GM21576 (cell line): ENCODE results near the gene B4GALT1.
A peak's percentile ranks its signal among the peaks of the same experiment; 100 is the strongest.
"Not testable (repeated sequence)": the region's sequence is repeated elsewhere in the genome, so short reads cannot be mapped to it uniquely, and the experiment has no call there.

ENCODE experiments used
- ATAC-seq: cut with Tn5 transposase; IDR thresholded peaks from one replicate; pipeline ENCODE4 v1.9.1; 2021; ENCODE audit warnings: mild to moderate bottlenecking, moderate library complexity; ENCODE audit not compliant: unreplicated experiment

Gene B4GALT1

DNA sequence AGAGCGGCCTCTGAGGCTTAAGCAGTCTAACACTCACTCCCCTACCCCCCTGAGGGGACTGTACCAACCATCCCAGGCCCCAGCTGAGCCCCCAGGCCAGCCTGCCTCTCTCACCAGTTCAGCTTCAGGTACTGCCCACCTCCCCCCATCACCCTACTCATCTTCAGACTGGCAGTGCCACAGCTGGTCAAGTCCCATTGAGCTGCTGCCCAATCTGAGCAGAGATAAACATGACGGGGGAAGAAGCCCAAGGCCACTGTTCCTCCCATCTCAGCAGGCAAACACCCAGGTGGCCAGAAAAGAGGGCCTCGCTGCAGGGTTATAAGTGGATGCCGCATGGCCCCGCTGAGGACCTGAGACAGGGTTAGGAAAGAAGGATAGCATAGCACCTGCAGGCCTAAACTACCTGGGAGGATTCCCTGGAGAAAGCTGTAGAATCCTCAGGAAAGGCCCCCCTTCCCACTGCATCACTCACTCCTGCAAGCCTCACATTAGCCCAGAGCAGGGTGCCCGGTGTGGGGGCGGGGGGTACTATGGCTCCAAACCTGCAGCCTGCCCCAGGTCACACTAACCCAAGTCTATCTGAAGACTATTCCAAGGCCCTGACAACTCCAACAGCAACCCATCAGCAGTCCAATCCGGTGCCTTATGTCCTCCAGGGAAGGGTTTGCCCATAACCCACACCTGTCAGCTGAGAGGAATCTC is 3.6 kb downstream of the B4GALT1 start:
- no peak for ATAC-seq

- no peak for ATAC-seq
These were observed 4.3 kb downstream of the B4GALT1 start for GRCh38 chr9:33162721-33163311.

GRCh38 chr9:33161589-33162132 is 5.5 kb downstream of the B4GALT1 start:
- no peak for ATAC-seq

DNA sequence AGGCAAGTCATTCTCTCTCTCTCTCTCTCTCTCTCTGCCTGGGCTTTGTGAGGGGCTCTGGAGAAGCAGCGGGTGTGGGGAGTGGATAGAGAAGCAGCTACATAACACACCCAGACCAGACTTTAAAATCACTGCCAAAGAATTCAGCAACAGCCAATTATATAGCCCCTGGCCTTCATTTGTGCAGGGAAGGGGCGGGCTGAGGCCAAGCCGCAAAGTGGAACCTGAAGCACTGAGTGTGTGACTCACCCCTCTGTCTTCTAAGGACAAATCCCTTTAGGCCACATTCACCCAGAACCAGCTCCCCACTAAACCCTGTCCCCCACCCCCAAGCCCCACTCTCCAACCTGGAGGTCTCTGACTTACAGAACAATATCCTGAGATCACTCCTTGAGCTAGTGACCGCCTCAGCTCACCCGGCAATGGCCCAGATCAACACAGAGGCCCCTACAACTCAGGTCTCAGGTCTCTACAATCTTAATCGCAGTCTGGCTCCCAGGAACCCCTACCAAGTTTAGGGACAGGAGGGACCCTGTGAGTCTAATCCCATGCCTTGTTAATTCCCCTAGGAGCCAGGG is 6.0 kb downstream of the B4GALT1 start:
- peak; percentile 26 for ATAC-seq

GRCh38 chr9:33160446-33160845 is 6.7 kb downstream of the B4GALT1 start:
- not testable (repeated sequence) for ATAC-seq

DNA sequence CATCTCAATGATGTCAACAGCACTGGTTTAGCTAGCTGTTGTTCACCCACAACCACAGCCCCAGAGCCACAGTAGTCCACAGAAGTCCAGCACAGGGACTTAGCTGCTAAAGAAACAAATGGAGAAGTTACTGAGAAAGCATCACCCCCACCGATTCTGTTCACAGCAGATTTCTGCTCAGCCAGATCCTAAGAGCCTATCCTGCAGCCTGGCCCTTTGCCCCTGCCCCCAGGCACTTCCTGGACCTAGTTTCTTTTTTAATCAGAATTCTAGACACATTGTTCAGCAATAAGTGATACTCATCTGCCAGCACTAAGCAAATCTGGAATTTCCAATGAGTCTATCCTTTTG is 7.4 kb downstream of the B4GALT1 start:
- ATAC-seq = no peak

GRCh38 chr9:33158843-33159776 is 8.0 kb downstream of the B4GALT1 start:
- ATAC-seq = no peak

DNA sequence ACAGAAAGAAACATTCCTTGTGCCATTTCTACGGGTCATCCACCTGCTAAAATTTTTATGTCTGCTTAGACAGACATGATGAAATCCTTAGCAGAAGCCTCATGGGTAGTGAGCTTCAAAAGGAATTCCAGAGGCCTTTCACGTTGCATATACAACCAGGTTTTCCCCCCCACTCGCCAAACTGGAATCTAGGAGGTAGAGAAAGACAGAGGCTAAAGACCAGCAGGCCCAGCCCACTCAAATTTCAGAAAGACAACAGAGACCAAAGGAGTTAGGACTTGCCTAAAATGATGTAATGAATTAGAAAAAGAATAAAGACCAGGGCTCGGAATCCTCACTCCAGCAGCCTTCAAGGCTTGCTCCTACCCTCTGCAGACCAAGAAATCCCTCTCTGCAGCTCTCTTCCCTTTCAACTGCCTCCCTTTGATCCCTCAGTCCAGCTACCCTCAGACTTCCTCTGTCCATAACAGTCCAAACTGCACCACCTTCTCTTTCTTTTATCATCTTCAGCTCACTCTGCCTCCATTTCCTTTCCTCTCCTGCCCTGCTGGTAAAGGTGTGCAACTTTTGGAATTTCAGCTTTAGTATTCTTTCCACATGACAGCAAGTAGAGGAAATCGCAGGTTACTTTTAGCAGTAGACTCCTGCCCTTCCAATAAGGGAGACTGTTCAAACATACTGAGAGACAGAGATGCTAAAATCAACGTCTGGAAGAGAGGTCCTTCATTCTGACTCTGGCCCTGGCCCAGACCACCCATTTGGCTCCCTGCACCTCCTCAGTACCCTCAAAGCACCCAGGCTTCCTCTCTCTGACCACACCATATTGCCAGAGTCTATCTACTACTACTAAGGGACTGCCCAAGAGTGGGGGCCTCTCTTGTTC is 8.9 kb downstream of the B4GALT1 start:
- no peak for ATAC-seq

GRCh38 chr9:33155393-33155792 is 11.7 kb downstream of the B4GALT1 start:
- ATAC-seq = no peak

- no peak for ATAC-seq
These were observed 12.8 kb downstream of the B4GALT1 start for GRCh38 chr9:33154371-33154770.

GRCh38 chr9:33153666-33154065 is 13.5 kb downstream of the B4GALT1 start:
- ATAC-seq = peak; percentile 51

- ATAC-seq = no peak
These were observed 14.1 kb downstream of the B4GALT1 start for GRCh38 chr9:33153001-33153400.

DNA sequence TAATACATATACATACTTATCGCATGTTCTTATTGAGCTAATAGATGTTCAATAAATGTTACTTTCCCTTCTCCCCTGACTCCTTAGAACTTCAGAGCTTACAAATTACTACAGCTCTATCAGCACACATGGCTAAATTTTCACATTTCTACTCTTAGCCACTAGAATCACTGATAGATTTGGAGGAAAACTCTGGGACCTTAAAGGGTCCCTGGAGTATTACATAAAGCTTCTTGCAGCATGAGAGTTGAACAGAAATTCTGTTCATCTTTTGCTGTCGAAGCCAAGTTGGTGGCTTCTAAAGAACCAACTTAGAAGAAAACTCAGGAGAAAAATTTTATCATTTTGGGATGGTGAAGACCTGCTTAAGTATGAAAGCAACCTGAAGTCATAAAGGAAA is 15.5 kb downstream of the B4GALT1 start:
- ATAC-seq = no peak

GRCh38 chr9:33151007-33151557 is 16.1 kb downstream of the B4GALT1 start:
- no peak for ATAC-seq

DNA sequence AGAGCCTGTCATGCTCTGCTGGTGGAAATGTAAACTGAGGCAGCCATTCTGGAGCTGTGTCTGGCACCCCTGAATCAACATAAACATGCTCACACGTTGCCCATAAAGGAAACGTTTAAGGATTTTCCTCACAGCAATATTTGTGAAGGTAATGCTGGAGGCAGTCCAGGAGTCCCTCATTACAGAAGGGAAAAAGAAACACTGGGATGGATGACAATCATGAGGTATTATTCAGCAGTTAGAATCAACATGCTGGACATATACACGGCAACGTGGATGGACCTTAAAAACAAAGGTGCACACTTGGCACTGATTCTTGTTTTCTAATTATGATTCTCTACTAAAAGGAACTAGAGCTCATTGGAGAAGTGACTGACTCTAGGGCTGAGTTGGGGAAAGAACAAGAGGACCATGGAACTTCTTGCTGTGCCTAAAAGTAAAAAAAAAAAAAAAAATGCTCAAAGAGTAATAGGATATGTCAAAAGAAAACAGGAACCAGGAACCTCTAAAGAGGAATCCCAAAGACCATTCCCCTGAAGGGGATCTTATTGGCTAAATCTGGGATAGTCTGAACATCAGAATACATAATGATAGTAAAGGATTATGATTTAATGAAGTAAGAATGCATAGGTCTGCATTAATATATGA is 18.6 kb downstream of the B4GALT1 start:
- no peak for ATAC-seq

DNA sequence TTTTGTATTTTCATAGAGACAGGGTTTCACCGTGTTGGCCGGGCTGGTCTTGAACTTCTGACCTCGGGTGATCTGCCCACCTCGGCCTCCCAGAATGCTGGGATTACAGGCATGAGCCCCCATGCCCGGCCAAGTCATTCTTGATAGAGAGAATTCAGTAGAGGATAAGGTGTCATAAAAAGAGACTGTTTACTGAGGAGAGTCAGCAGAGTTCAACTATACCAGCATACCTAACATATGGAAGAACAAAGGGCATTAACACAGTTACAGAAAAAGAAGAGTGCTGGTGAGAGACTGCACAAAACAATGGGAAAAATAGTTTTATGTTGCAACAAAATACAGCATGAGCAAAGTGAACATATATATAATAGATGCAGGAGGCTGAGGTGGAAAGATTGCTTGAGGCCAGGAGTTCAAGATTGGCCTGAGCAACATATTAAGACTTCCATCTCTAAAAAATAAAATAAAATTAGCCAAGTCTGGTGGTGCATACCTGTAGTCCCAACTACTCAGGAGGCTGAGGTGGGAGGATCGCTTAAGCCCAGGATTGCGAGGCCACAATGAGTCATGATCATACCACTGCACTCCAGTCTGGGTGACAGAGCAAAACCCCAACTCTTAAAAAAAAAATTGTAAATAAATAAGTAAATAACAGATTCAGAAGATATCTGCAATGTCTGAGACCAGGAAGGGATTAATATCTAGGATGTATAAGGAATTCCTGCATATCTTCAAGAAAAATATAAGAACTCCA is 19.5 kb downstream of the B4GALT1 start:
- no peak for ATAC-seq

- ATAC-seq = no peak
These were observed 20.8 kb downstream of the B4GALT1 start for GRCh38 chr9:33146298-33146697.

DNA sequence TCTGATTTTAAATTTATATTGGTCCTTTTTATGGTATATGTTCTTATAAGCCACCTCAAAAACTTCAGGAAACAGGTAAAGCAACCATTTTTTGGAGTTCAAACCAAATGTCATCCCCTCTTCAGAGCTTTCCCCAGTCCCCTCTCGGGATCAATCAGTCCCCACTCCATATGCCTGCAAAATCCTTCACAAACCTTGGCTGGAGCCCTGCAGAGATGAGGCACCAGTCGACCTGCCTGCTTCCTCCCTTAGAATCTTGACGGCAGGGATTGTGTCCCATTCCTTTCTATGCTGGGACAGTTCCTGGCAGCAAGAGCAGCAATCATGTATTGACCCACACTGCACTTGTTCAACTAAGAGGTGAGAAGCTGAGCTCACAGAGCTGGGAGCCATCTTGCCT is 22.6 kb downstream of the B4GALT1 start:
- no peak for ATAC-seq

DNA sequence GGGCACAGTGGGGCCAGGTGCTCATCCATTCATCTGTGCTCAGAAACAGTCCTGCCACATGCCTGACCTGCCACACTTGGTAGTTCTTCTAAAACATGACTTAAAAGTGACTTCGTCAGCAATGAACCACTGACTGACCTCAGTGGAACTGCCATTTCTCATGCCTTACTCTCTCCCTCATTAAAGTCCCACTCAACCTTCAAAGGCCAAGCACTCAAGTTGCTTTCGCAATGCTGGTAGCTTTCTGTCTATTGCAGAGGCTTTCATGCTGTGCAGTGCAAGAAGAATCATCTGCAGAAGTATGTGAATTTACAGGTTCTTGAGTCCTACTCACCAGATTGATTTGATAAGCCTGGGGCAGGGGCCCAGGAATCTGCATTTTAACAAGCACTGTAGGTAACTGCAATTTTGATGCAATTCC is 23.9 kb downstream of the B4GALT1 start:
- ATAC-seq = no peak
